HG02759 (cell line): ENCODE data around the gene MSL1.
A peak's percentile ranks its signal among the peaks of the same experiment; 100 is the strongest.

Experiments used
- ATAC-seq: cut with Tn5 transposase; IDR thresholded peaks from one replicate; pipeline ENCODE4 v1.9.1; 2021; ENCODE audit warnings: mild to moderate bottlenecking, moderate library complexity; ENCODE audit not compliant: unreplicated experiment

Gene MSL1

DNA sequence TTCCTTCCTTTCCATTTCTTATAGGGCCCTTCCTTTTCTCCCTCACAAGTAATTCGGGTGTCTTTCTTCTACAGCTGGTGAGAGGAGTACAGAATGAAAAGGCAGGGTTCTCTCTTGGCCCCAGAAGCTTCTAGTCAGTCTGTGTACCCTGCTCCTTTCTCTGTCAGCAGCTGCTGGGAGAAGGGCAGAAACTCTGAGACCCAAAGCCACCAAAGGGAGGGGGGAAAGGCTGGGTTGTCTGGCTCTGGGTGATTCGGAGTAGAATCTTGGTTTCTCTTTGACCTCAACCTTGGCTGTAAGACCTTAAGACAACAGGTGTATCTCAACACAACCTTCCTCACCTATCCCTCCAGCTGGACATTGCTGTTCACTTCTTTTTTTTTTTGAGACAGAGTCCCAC is 18.1 kb upstream of the MSL1 start:
- ATAC-seq, result no peak

DNA sequence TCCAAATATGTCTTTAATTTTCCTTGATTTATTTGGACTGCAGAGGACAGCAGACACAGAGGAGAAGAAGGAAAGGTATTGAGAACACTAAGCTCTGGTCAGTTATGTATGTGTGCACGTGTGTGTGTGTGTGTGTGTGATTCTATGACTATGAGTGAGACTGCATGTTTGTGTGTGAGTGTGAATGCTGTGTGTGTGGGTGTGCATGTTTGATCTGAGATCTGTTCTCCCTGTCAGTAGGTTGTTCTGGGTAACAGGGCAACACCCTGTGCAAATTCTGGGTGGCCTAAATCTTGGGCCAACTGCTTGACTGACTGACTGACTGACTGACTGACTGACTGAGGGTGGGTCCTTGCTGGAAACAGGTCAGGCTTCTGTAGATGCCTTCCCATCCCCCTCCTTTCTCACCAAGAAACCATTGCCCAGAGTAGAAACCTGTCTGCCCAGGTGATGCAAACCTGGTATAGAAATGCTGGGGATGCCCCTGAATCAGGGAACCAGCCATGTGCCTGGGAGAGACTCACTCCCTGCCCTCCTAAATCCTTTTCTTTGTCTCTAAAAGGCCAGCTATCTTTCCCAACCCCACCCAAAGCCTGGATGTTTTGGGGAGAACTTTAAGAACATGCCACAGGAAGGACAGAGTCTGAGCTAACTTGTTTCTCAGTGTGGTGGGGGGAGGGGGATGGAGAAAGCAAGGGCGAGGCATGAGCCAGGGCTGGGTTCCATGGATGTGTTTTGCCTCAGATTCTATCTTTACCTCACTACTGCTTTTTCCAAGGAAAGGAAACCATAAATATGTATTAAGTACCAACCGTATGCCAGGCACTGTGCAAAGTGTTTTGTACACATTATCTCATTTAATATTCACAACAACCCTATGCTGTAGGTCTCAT is 16.9 kb upstream of the MSL1 start:
- ATAC-seq, result no peak

DNA sequence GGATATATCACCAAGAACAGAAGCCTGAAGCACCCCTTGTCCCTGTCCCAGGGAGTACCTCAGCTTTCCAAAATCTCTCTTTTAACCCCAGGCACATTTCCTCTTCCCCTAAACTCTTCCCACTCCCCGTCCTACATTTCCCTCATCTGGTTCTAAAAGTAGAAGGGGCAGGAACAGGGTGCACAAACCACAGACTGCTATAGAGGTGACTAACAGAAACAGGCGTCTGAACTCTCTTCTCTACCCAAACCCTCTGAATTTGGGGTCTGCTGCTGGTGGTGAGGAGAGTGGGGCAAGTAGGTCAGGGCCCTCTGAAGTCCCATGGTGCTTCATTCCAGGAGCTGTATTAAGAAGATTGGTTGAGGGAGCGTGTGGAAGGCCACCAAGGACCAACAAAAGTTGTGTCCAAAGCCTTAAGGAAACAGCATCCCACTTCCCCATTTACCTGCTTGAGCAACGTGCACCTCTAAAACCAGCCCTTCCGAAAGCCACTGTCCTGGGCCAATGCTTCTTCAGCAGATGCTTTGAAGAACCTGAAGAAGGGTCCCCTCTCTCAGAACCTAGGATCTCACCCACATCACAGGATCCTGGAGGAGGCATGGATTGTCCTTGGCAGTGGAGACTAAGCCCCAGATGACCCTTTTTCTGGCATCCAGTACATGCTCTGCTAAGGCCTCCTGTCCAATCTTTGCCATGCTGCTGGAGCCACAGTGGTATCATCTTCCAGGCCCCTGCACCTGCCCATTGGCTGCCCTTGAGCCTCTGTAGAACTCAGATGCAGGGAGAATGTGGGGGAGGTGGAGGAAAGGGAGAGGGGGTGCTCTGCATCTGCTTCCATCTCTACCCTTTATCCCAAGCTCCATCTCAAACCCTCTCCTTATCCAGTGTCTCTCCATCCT is 15.7 kb upstream of the MSL1 start:
- no peak for ATAC-seq

DNA sequence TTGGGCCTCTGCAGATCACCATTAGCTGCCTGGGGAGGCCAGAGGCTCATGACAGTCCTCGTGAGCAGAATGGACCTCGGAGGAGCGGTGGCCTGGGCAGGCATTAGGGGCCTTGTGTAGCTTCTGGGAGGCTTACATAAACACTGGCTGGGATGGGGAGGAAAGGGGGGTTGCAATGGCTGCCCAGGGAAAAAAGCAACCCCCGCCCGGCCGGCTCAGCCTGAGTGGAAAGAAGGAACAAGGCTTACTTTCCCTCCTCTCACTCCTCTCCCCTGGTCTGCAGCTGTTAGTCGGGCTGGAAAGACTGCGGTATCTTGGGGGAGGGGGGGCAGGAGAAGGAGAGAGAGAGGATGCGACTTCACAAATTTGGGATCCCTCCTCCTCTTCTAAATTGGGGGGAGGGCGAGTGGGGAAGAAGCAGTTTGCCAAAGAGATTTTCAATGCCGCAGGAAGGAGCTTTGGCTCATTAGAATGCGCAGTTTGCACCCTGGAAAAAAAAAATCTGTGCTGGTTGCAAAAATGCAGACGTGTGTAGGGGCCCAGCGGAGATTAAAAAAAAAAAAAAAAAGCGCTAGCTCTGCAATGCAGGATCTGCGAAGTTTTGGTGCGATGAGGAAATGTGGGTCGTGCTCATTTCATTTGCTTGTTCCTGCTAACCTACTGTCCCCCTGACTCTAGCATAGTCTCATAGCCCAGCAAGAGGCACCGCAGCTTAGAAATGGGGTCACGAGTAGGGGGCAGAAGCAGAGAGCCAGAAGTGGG is 14.8 kb upstream of the MSL1 start:
- ATAC-seq, result no peak

DNA sequence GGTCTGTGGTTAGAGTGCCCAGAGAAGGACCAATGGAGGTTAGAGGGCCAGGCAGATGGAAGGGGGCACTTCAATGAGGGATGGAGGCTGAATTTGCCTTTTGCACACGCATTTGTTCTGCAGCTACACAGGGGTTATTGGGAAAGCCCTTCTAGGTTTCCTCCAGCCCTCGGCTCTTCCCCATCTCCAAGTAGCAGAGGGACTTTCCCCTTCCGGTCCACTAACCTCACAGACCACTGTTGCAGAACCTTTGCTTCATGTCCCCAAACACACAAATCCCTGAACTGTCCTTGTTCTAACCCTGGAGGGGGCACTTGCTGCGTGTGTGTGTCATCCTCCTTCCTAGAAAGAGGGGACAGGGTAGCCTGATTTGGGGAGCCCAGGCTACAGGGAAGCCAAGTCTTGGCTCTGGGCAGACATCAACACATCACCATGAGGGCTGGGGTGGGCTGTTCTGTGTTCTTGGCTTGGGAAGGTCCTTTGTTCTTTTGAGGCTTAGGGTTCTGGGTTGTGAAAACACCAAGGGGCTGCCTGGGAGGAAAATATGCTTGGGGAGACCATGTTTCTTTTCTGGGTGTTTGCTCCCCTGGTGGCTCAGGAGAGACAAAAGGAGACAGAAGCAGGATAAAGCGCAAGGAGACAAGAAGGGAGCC is 14.1 kb upstream of the MSL1 start:
- ATAC-seq, result no peak

DNA sequence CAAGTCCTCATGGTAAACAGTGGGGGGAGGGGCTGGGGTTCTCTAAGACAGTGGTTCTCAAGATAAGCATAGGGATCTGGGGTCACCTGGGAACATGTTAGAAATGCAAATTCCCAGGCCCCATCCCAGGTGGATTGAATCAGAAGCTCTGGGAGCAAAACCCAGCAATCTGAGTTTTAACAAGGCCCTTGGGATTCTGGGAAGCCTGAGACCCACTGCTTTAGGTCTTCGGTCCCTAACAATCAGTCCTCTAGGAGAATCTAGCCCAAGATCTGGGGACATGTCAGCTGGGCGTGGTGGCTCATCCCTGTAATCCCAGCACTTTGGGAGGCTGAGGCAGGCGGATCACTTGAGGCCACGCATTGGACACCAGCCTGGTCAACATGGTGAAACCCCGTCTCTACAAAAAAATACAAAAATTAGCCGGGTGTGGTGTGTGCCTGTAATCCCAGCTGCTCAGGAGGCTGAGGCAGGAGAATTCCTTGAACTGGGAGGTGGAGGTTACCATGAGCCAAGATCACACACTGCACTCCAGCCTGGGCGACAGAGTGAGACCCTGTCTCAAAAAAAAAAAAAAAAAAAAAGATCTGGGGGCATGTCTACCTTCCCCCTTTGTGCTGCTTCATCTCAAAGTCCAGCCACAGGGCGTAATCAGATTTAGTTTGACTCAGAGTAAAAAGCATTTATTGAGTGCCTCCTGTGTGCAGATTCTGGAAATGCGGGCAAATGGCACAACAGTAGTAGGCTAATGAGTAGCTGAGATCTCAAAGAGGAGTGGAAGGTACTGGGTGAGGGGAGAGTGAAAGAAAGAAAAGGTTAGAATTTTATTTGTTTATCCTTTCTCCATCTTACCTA is 12.6 kb upstream of the MSL1 start:
- ATAC-seq, result no peak

DNA sequence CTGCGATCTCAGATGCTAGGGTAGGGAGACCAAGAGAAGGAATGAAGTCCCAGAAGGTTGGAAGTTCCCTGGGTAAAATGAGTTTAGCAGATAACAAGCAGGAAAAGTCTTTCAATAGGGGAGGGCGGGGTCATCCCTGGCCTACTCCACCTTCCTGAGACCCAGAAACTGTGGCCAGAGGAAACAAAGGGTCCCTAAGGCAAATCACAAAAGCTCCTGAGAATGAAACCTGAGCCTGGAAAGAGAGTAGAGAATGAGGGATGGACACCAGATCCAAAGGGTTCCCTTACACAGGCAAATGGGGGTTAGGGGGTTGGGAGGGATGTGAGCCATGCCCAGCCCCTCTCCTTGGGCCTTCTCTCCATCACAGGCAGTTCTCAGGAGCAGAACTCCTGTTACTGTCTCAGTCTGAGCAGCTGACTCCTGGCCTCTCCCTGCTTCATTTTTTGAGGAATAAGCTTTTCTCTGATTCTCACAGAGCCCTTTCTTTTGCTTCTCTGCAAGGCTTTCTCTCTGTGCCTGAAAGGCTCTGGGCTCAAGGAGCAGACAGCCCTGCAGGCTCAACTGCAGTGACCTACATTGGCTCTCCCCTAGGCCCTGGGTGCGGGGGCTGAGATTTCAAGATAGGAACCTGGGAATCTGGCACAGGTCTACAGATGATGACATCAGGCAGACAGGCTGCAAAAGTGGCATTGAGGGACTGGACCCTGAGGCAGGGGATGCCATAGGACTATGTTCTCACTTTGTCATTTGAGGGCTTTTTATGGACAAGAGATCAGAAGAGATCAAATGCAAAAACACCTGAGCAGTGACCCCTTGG is 11.5 kb upstream of the MSL1 start:
- no peak for ATAC-seq

DNA sequence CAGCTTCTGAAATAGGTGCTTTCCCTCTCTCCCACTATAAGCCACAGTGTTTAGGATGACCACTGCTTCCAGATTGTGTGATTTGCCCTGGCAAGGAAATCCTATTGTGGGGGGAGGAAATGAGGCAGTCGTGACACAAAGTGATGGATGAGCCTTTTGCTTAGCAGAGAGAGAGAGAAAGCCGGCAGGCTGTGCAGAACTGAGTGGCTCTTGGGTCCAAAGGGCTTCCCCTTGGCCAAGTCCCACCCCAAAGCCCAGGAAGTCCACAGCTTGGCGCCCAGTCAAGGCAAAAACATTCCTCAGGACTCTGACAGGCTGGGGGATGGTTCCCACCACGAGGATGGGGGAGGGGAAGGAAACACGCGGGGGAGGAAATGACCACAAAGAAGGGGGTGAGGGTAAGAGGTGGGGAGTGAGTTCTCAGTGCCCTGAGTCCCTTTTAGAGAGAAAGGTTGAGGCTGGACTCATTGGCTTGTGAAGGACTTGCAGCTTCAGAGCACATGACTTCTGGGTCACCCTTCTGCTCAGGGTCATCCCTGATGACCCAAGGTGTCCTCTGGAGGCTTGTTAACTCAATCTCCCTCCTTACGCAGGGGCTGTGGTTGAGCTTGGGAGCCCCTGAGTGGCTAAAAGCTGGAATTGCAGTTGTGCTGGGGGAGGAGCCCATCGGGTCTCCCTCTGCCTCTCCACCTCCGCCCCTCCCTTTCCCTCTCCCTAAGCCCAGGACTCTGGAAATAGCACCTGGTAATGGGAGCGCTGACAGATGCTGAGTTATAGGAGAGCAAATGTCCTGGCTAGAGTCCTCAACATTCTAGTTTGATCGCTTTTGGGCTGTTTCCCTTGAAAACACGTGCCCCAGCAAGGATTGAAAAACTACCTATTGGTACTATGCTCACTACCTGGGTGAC is 10.3 kb upstream of the MSL1 start:
- peak; percentile 46 for ATAC-seq

DNA sequence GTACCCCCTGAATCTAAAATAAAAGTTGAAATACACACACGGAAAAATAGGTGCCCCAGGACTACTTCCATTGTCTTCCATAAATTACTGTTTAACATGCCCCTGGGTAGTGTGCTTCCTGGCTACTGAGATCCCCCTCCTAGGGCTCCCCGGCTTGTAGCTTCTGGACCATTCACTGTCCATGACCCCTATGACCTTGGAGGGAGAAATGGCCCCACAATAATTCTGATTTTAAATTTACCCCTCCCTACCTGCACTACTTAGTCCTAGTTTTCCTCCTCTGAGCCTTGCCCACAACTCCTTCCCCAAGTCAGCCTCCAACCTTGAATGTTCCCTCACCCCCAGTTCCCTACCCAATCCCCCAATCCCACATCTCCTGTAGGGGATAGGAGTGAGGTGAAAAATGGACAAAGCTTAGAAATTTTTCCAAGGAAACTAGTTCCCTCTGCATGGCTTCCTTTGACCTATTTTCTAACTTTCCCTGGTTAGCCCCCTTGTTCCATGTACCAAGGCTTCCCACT is 9.5 kb upstream of the MSL1 start:
- ATAC-seq, result no peak

DNA sequence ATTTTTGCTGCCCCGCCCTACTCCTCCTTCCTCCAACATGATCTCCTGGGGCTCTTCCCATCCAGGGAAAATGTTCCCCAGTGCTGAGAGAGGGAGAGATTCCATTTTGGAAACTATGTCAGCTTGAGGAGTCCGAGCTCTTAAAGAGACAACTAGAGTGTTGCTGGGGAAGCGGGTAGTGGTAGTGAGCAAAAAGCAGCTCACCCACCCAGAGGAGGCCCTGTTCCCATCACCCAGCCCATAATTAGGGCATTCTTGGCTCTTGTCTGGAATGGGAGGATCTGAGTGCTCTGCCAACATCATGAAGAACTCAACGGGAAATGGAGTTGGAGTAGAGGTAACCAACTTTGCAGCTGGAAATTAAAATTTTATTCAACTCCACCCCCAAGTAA is 9.1 kb upstream of the MSL1 start:
- ATAC-seq, result no peak

DNA sequence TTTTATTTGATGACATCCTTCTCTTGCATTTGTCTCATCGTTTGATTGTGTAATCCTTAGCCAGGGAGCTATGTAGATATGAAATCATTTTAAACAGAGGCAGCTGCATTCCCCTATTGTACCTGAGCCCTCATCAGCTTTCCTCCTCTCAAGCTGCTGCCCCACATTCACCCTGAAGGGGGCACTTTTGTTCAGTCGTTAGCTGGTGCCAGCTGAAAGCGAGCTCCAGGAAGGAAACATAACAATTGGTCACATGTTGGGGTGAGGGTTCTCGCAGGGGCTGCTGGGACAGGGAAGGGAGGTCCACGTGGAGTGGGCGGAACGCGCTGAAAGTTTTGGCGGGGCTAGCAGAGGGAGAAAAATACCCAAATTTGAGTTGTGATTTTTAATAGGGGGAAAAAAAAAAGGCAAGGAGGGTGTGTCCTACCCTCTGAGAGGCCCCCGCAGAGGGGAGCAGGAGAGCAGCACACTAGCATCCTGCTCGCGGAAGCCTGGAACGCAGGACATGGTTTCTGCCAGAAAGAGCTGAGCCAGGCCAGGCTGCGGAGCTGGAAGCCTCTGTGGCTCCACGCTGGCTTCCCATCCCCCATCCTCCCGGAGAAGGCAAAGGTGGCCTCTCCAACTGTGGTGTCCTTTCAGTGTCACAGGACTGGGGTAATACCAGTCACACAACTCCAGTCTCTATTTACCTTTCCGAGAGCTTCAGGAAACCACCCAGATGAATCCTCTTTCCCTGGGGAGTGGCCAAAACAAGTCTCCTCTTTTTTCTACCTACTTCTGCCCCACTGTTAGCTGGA is 8.5 kb upstream of the MSL1 start:
- ATAC-seq, result peak; percentile 82

DNA sequence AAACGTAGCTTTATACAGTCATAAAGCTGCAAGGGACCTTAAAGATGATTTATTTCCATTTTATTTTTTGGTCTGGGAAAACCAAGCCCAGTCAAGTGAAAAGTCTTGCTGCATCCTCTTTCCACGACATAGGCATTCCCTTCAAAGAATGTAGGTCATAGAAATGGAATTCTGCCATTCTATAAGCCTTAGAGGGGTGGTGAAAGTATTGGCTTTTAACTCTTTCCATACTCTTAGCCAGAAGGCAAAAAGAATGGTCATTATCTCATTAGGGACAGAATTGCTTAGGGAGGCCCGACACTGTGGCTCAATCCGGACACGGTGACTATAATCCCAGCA is 7.9 kb upstream of the MSL1 start:
- ATAC-seq, result no peak

DNA sequence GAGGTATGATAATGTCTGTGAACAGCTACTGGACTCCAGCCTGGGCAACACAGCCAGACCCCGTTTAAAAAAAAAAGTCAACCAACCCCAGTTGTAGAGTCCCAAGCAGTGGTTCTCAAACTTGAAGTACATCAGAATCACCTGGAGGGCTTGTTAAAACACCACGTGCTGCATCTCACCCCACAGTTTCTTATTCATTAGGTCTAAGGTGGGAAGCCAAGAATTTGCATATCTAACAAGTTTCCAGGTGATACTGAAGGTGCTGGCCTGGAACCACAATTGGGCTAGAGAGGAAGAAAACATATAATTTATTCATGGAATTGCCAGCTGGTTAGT is 6.7 kb upstream of the MSL1 start:
- ATAC-seq, result no peak

DNA sequence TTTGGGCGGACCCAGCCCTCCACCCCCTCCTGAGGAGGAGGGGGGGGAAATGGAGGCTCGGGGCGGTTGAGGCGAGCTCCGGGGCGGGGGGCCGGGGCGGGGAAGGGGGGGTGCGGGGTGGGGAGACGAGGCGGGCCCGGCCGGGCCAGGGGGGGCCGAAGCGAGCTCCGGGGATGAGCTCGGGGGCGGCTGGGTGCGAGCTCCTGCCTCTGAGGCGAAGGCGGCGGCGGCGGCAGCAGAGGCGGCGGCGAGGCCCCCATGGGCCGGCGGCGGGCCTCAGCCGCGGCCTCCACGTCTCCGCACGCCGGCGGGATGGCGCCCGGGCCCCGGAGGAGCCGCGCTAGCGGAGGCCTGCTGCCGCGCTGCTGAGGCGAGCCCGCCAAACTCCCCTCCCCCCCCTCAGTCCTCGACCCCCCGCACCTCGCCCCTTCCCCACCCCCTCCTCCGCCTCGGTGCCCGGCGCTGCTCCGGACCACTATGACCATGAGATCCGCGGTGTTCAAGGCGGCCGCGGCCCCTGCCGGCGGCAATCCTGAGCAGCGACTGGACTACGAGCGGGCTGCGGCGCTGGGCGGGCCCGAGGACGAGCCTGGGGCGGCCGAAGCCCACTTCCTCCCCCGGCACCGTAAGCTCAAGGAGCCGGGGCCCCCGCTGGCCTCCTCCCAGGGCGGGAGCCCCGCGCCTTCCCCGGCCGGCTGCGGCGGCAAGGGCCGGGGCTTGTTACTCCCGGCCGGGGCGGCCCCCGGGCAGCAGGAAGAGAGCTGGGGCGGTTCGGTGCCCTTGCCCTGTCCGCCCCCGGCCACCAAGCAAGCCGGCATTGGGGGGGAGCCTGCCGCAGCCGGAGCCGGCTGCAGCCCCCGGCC is 596 bp downstream of the MSL1 start:
- ATAC-seq, result peak; percentile 29

DNA sequence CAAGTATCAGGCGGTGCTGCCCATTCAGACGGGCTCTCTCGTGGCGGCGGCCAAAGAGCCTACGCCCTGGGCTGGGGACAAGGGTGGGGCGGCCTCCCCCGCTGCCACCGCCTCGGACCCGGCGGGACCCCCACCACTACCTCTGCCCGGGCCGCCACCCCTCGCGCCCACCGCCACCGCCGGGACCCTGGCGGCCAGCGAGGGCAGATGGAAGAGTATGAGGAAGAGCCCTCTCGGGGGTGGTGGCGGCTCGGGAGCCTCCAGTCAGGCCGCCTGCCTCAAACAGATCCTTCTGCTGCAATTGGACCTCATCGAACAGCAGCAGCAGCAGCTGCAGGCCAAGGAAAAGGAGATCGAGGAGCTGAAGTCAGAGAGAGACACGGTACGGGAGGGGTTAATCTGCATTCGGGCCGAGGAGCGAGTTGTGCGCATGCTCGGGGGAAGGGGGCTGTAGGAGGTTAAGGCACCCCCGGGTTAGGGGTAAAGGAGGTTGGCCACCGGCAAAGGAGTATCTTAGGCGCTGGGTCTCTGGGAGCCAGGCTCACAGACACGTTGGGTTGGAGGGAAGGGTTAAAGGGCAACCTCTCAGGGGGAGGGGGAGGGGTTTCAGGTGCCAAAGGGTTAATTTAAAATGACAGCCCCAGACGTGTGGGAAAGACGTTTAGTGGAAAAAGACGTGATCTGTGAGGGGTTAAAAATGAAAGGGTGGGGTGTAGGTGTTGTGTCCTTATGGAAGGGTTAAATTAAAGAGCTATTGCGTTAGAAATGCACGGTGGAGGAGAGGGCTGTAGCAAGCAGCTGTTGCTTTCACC is 1.4 kb downstream of the MSL1 start:
- peak; percentile 32 for ATAC-seq

DNA sequence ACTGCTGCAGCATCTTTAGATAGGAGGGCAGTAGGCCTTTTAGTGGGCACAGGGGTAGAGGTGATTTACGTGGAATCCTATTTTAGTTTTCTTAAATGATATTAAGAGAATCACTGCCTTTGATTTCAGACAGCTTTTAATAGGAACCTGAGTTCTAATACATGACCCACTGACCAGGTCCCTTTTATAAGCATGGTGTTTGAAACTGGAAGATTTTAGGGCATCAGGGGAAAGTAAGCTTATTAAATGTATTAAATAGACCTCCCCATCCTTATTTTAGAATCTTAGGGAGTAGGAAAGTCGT is 2.0 kb downstream of the MSL1 start:
- ATAC-seq, result no peak
